Nucleus accumbens (tissue), 56 donors: ENCODE results near the gene GNL1.
"Not testable (repeated sequence)": the region's sequence is repeated elsewhere in the genome, so short reads cannot be mapped to it uniquely, and the experiment has no call there.

Experiments used
- DNase-seq, 56 donors: peaks; one replicate each; lab custom pipeline; 2025; lab: John Stamatoyannopoulos, UW

GNL1 gene

GRCh38 chr6:30541515-30542403 lies 14.5 kb downstream of the GNL1 start:
- peak in 47 of 56 donors; percentile 9 to 81 (median 49) for DNase-seq

DNA sequence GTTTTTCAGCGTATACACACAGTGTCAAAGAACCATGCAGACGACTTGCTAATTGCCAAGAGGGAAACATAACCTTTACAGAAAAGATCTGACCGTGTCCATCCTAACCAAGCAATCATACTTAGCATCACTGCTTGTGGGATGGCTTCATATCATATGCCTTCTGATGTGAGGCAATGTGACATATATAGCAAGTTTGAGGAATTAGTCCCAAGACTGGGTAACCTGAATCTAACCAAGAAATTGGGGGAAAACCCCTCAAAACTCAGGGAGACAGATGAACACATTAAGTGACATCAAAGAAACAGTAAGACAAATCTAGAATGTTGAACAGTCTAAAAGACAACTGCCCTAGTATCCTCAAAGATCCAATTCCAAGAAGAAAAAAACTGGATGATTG lies 18.4 kb downstream of the GNL1 start:
- no peak for DNase-seq

DNA sequence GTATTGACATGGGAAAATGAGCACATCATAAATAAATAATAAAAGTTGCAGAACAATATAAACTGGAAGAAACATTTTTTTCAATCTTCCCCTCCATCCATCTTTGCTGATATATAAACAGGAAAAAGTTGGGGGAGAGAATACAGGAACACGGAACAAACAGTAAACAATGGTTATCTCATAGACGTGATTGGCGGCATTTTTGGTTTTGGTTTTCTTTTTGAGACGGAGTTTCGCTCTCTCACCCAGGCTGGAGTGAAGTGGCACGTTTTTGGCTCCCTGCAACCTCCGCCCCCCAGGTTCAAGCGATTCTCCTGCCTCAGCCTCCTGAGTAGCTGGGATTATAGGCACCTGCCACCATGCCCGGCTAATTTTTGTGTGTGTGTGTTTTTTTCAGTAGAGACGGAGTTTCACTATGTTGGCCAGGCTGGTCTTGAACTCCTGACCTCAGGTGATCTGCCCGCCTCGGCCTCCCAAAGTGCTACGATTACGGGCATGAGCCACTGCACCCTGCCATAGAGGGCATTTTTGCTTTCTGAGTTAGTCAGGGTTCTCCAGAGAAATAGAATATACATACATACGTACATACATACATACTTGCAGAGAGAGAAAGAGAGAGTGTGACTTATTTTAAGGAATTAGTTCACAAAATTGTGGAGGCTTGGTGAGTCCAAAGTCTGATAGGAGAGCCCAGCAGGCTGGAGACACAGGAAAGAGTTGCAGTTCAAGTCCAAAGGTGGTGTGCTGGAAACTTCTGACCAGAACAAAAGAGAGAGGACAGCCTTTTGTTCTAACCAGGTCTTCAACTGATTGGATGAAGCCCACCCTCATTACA lies 22.6 kb downstream of the GNL1 start:
- DNase-seq = no peak

DNA sequence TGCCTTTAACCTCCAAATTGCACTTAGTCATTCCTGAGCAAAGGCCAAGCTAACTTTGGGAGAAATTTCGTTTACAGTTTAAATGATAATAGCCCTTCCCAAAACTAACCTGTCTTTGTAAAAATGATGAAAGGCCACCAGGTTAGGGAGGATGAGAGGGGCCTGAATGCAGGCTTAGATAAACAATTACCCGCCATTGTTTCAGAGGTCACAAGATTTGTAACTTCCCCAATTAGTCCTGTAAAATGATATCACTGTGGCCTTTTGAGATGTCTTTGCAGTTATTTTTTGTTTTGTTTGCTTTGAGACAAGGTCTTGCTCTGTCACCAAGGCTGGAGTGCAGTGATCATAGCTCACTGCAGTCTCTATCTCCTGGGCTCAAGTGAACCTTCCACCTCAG lies 26.3 kb downstream of the GNL1 start:
- no peak for DNase-seq

DNA sequence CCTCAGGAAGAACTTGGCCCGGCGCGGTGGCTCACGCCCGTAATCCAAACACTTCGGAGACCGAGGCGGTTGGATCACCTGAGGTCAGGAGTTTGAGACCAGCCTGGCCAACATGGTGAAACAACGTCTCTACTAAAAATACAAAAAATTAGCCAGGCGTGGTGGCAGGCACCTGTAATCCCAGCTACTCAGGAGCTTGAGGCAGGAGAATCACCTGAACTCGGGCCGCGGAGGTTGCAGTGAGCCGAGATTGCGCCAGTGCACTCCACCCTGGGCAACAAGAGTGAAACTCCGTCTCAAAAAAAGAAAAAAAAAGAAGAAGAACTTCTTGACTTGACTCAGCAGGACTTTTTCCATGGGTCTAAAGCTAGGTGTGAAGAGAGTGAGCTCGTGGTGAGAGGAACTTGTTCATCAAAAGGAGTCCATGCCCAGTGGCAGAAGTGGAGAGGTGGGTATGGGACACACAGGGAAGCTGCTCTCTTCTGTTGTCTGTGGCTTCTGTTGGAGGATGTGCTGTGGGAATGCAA lies 26.9 kb downstream of the GNL1 start:
- not testable (repeated sequence) for DNase-seq

DNA sequence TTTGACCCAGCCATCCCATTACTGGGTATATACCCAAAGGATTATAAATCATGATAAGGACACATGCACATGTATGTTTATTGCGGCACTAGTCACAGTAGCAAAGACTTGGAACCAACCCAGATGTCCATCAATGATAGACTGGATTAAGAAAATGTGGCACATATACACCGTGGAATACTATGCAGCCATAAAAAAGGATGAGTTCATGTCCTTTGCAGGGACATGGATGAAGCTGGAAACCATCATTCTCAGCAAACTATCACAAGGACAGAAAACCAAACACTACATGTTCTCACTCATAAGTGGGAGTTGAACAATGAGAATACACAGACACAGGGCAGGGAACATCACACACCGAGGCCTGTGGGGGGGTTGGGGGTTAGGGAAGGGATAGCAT lies 29.8 kb downstream of the GNL1 start:
- DNase-seq = not testable (repeated sequence)

- DNase-seq = not testable (repeated sequence)
These were observed 34.3 kb downstream of the GNL1 start for GRCh38 chr6:30521952-30522351.

DNA sequence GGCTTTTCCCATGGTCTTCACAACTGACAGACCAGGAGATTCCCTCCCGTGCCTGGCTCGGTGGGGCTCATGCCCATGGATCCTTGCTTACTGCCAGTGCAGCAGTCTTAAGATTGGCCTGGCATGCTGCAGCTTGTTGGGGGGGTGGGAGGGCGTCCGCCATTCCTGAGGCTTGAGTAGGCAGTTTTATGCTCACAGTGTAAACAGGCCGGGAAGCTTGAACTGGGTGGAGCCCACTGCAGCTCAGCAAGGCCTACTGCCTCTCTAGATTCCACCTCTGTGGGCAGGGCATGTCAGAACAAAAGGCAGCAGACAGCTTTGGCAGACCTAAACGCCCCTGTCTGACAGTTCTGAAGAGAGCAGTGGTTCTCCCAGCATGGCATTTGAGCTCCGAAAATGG lies 35.2 kb downstream of the GNL1 start:
- not testable (repeated sequence) for DNase-seq

- DNase-seq = no peak
These were observed 35.8 kb downstream of the GNL1 start for GRCh38 chr6:30520522-30520921.

- not testable (repeated sequence) for DNase-seq
These were observed 37.7 kb downstream of the GNL1 start for GRCh38 chr6:30518505-30519145.

GRCh38 chr6:30517767-30518504 lies 38.4 kb downstream of the GNL1 start:
- not testable (repeated sequence) for DNase-seq

DNA sequence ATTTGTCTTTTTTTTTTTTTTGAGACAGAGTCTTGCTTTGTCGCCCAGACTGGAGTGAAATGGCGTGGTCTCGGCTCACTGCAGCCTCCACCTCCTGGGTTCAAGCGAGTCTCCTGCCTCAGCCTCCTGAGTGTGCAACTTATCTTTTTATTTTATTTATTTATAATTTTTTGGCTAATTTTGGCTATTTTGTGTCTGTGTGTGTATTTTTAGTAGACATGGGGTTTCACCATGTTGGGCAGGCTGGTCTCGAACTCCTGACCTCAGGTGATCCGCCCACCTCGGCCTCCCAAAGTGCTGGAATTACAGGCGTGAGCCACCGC lies 39.6 kb downstream of the GNL1 start:
- not testable (repeated sequence) for DNase-seq

- peak in 48 of 56 donors; percentile 1 to 82 (median 40) for DNase-seq
These were observed 40.1 kb downstream of the GNL1 start for GRCh38 chr6:30515944-30516753.

- DNase-seq = no peak
These were observed 41.2 kb downstream of the GNL1 start for GRCh38 chr6:30515106-30515505.

DNA sequence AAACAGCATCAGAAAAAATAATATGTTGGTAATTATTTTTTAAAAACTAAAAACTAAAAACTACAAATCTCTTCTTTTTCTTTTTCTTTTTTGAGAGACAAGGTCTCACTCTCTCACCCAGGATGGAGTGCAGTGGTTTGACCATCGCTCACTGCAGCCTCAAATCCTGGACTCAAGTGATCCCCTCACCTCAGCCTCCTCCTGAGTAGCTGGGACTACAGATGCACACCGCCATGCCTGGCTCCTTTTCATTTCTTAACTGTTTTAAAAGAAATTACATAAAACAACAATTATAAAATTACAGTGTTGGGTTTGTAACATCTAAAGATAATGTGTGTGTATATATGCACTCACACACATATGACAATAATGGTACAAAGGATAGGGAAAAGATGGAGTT lies 42.8 kb downstream of the GNL1 start:
- no peak for DNase-seq

GRCh38 chr6:30511169-30511546 lies 45.1 kb downstream of the GNL1 start:
- no peak for DNase-seq

- no peak for DNase-seq
These were observed 45.7 kb downstream of the GNL1 start for GRCh38 chr6:30510419-30511168.

DNA sequence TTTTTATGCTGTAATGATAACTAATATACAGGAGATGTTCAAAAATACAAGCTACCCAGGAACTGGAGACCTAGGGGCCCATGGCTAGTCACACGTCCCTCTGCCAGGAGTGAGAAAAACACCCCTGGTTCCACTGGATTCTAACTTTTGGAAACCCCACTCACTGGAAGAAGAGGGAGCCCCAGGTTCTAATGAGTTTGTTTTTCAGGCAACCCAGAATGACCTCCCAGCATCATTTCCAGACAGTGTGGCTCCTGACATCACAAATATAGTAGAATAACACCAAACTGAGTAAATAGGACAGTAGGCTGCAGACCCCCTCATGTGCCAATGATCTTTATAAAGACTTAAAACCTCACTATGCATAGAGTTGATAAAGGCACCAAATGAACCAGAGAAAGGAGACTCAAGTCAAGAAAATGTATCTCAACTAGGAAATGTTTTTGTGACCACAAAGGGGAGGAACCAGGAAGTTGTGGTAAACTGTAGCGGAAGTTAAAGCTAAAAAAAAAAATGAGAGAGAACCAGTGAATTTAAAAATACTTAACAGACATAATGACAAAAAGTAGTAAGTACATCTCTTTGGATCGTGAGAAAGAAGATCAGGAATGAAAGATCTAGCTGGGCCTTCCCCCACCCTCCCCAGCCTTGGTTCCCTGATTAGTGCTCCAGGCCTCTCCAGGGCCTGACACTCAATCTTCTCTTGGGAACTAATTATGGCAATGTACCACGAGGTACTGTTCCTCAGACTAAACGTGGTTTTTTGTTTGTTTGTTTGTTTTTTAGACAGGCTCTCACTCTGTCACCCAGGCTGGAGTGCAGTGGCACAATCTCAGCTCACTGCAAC lies 47.2 kb downstream of the GNL1 start:
- DNase-seq = no peak
